ENCODE measurements around the gene ATG14. TPM values are rescaled to one million over a fixed set of nuclear protein-coding genes. Genes with fewer than 3 reads are reported as not detected.

ATG14 gene
- total and polyA plus RNA-seq, 2 of the 8 experiments (the other 6 are each of a cell fraction or from before 2014, with no cell fraction given): 4.9 to 10.8 TPM

DNA sequence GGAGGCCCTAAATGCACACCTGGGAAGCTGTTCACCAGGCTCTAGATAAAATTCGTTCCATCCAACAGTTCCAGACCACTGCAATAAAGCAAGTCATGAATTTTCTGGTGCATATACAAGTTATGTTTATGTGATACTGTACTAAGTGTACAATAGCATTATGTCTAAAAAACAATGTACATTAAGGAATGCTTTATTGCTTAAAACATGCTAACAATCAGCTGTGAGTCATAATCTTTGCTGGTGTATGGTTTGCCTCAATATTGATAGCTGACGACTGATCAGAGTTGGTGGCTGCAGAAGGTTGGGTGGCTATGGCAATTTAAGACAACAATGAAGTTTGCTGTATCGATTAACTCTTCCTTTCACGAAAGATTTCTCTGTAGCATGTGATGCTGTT lies 52.3 kb downstream of the ATG14 start:
- Histone ChIP-seq H3K23ac (ENCODE audit: insufficient read length) (no peak overlapping the region), H3K27ac (ENCODE audit: low read depth, low read length) (no peak overlapping the region), H3K4me1 (replicated peaks in 1 of 4; ENCODE audit: control insufficient read depth in 3 of 4, insufficient read depth in 4 of 4, low read length in 3 of 4) (no peaks in the 10 kb centered on the region), H3K9ac (replicated peaks in 1 of 4; ENCODE audit: extremely low read depth in 1 of 4, low read depth in 3 of 4, low read length in 3 of 4) (no peak overlapping the region), H4K8ac (ENCODE audit: extremely low read depth, insufficient read depth, low read length) (no peak overlapping the region), H4K20me1 (replicated peaks in 1 of 2; ENCODE audit: control insufficient read depth in 1 of 2, insufficient read depth in 2 of 2, low read length in 2 of 2) (no peaks in the 10 kb centered on the region), H2BK12ac (ENCODE audit: low read depth, low read length) (no peak overlapping the region), H2AK5ac (ENCODE audit: low read depth, low read length) (no peak overlapping the region), H3K4me3 (ENCODE audit: extremely low read depth in 1 of 4, insufficient read depth in 2 of 4, low read depth in 3 of 4, low read length in 4 of 4) (no peak overlapping the region), H4K91ac (replicated peaks; ENCODE audit: insufficient read length, low read length) (no peak overlapping the region), H3K14ac (ENCODE audit: insufficient read length) (no peak overlapping the region), H3K4me2 (ENCODE audit: insufficient read depth in 1 of 2, low read depth in 2 of 2, low read length in 2 of 2) (no peak overlapping the region), H3K23me2 (ENCODE audit: low read depth, low read length) (no peaks in the 10 kb centered on the region), H3K9me3 (ENCODE audit: insufficient read depth in 2 of 2, low read depth in 1 of 2, low read length in 1 of 2) (no peaks in the 10 kb centered on the region), H2BK15ac (ENCODE audit: low read length) (no peak overlapping the region), H3K79me2 (ENCODE audit: control insufficient read depth in 1 of 2, insufficient read depth in 2 of 2, low read length in 2 of 2) (no peaks in the 10 kb centered on the region), H2AFZ (ENCODE audit: low read length) (no peak overlapping the region), H3K27me3 (replicated peaks in 1 of 4; ENCODE audit: control insufficient read depth in 3 of 4, extremely low read depth in 1 of 4, insufficient read depth in 3 of 4, low read length in 3 of 4) (no peaks in the 10 kb centered on the region), H3K18ac (ENCODE audit: extremely low read depth, low read length) (no peak overlapping the region), H3K36me3 (ENCODE audit: control insufficient read depth in 2 of 4, insufficient read depth in 4 of 4, low read length in 3 of 4) (no peaks in the 10 kb centered on the region), H3K56ac (replicated peaks; ENCODE audit: insufficient read length, low read depth, low read length) (no peak overlapping the region), H4K5ac (ENCODE audit: insufficient read length, low read depth, low read length) (no peak overlapping the region), H2BK5ac (ENCODE audit: low read depth, low read length) (no peak overlapping the region), H3K79me1 (ENCODE audit: low read depth, low read length) (no peaks in the 10 kb centered on the region), H3K4ac (replicated peaks; ENCODE audit: insufficient read length, low read depth, low read length) (no peak overlapping the region), H2BK120ac (replicated peaks; ENCODE audit: low read depth, low read length) (no peak overlapping the region), H2BK20ac (ENCODE audit: low read length) (no peak overlapping the region)
- WGBS, 2 experiments (ENCODE audit: extremely low coverage in 1 of 2, insufficient coverage in 1 of 2, insufficient read length in 1 of 2, insufficient replicate concordance in 2 of 2, low coverage in 1 of 2, low lambda C conversion rate in 2 of 2, missing lambda C conversion rate in 1 of 2): 90% methylated on average over 4 of the region's 4 CpGs; no CpG with 5 or more reads in 1 of the 2 experiments
- TF ChIP-seq CHD1 (IDR thresholded peaks at IDR 0.05; ENCODE audit: low read depth, low read length) (no peak), RFX5 (IDR thresholded peaks at IDR 0.05; ENCODE audit: borderline replicate concordance, low read depth, low read length) (no peak), NRF1 (IDR thresholded peaks at IDR 0.05; ENCODE audit: low read depth, low read length) (no peak), POLR2AphosphoS5 (IDR thresholded peaks at IDR 0.05; ENCODE audit: low read depth, low read length) (no peak), FOSL1 (IDR thresholded peaks at IDR 0.05; ENCODE audit: insufficient read depth, low read depth, low read length) (no peak), SIRT6 (IDR thresholded peaks at IDR 0.05; ENCODE audit: low read length) (no peak), CEBPB (IDR thresholded peaks at IDR 0.05; ENCODE audit: low read depth, low read length) (no peak)
- TF ChIP-seq, protein P1, sequence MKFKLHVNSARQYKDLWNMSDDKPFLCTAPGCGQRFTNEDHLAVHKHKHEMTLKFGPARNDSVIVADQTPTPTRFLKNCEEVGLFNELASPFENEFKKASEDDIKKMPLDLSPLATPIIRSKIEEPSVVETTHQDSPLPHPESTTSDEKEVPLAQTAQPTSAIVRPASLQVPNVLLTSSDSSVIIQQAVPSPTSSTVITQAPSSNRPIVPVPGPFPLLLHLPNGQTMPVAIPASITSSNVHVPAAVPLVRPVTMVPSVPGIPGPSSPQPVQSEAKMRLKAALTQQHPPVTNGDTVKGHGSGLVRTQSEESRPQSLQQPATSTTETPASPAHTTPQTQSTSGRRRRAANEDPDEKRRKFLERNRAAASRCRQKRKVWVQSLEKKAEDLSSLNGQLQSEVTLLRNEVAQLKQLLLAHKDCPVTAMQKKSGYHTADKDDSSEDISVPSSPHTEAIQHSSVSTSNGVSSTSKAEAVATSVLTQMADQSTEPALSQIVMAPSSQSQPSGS (IDR thresholded peaks at IDR 0.05; ENCODE audit: low read length): no peak
- CTCF ChIA-PET (ENCODE audit: partially characterized antibody): interaction anchor here (0.9 to 5.8 kb wide), 4 partner anchors 8 to 146 kb away, joined by 3 to 32 read pairs (median 4); no protein-coding TSS in a partner anchor
- FAIRE-seq (no peak), DNase-seq (ENCODE audit: low read depth in 1 of 2, low spot score in 2 of 2) (no peak)
- POLR2A ChIA-PET (ENCODE audit: partially characterized antibody): interaction anchor here (1.2 kb wide), 1 partner anchor 23 kb away, joined by 4 read pairs; no protein-coding TSS in a partner anchor

Data from H1 (cell line).